PC-3 (cell line): ENCODE data around the gene HTR1D. TPM values are rescaled to one million over a fixed set of nuclear protein-coding genes. Genes with fewer than 3 reads are reported as not detected.

Experiments
- ATAC-seq: fragments of 200-7000 bp; cut with Tn5 transposase; 2 replicates; pipeline ENCODE4 v1.9.1; 2020; ENCODE audit warnings: mild to moderate bottlenecking, moderate library complexity
- BruUV-seq: library from RNA; stranded (reverse); fragments of 400-500 nt; replicated peaks from 2 replicates; lab custom pipeline; 2021; lab: Mats Ljungman, UMichigan
- CTCF ChIA-PET: fragments of 300-600 bp; sonication (Branson Sonifier 250); formaldehyde crosslinking; loops from one replicate; lab custom pipeline; 2022; ENCODE audit warnings: antibody characterized with exemption; lab: Charles Lee
- POLR2A ChIA-PET: fragments of 300-600 bp; sonication (Branson Sonifier 250); formaldehyde crosslinking; loops from one replicate; lab custom pipeline; 2022; ENCODE audit warnings: antibody characterized with exemption; ENCODE audit not compliant: unreplicated experiment; lab: Charles Lee
- DNase-seq: peaks from one replicate; pipeline ENCODE4 v3.0.0-alpha.2; 2015
- H2AFZ ChIP-seq: fragments of 300-600 bp; sonication (generic); 2 replicates; pipeline ENCODE4 v1.6.0; 2016; ENCODE audit warnings: antibody characterized with exemption, low read length
- H3F3A ChIP-seq: fragments of 300-600 bp; sonication (generic); one replicate; pipeline ENCODE4 v1.6.0; 2017; ENCODE audit warnings: antibody characterized with exemption, low read length, control low read depth, mild to moderate bottlenecking; ENCODE audit not compliant: unreplicated experiment
- H3K27ac ChIP-seq: fragments of 300-600 bp; sonication (generic); 2 replicates; pipeline ENCODE4 v1.5.1; 2016; ENCODE audit warnings: mild to moderate bottlenecking, low read length
- H3K27me3 ChIP-seq: fragments of 300-600 bp; sonication (generic); 2 replicates; pipeline ENCODE4 v1.6.1; 2016; ENCODE audit warnings: low read length, mixed read lengths
- H3K36me3 ChIP-seq: fragments of 300-600 bp; sonication (generic); 2 replicates; pipeline ENCODE4 v1.6.1; 2016; ENCODE audit warnings: low read depth, mixed run types, low read length, mixed read lengths
- H3K4me1 ChIP-seq: fragments of 300-600 bp; sonication (generic); 2 replicates; pipeline ENCODE4 v1.5.1; 2016; ENCODE audit warnings: low read length; ENCODE audit not compliant: insufficient read depth
- H3K4me2 ChIP-seq: fragments of 300-600 bp; sonication (generic); 2 replicates; pipeline ENCODE4 v1.6.0; 2016; ENCODE audit warnings: low read length
- H3K4me3 ChIP-seq: fragments of 300-600 bp; sonication (generic); 2 replicates; pipeline ENCODE4 v1.5.1; 2016; ENCODE audit warnings: mild to moderate bottlenecking, low read length, mixed read lengths
- H3K79me2 ChIP-seq: fragments of 300-600 bp; sonication (generic); 2 replicates; pipeline ENCODE4 v1.6.1; 2017; ENCODE audit warnings: low read length, mixed read lengths
- H3K9ac ChIP-seq: fragments of 300-600 bp; sonication (generic); 2 replicates; pipeline ENCODE4 v1.6.0; 2016; ENCODE audit warnings: mild to moderate bottlenecking, low read length
- H3K9me2 ChIP-seq: fragments of 300-600 bp; sonication (generic); replicated peaks from 2 replicates; pipeline ENCODE4 v1.6.1; 2016; ENCODE audit warnings: mixed run types, low read length, mixed read lengths
- H3K9me3 ChIP-seq: fragments of 300-600 bp; sonication (generic); 2 replicates; pipeline ENCODE4 v1.6.1; 2016; ENCODE audit warnings: low read length, mixed read lengths
- H4K20me1 ChIP-seq: fragments of 300-600 bp; sonication (generic); 2 replicates; pipeline ENCODE4 v1.6.1; 2016; ENCODE audit warnings: low read length, mixed read lengths
- CTCF ChIP-seq: fragments of 300-600 bp; sonication (generic); conservative IDR thresholded peaks from 2 replicates; pipeline ENCODE4 v1.5.1; 2017; ENCODE audit warnings: antibody characterized with exemption, low read depth, mild to moderate bottlenecking, low read length
- EZH2 ChIP-seq: fragments of 300-600 bp; sonication (generic); IDR thresholded peaks from one replicate; pipeline ENCODE4 v1.6.1; 2017; ENCODE audit warnings: antibody characterized with exemption, mild to moderate bottlenecking, low read length; ENCODE audit not compliant: unreplicated experiment
- EZH2phosphoT487 ChIP-seq: fragments of 300-600 bp; sonication (generic); IDR thresholded peaks from 2 replicates; pipeline ENCODE4 v1.6.1; 2018; ENCODE audit warnings: mild to moderate bottlenecking, antibody characterized with exemption, low read length, borderline replicate concordance
- intact Hi-C: fragments of 100-400 bp; cut with micrococcal nuclease; formaldehyde crosslinking; loops from 2 replicates; pipeline ENCODE4 v1.9.0; 2023
- total RNA-seq: library from RNA; depleted of rRNA; stranded (reverse); fragments of >200 nt; gene quantifications from 2 replicates; pipeline ENCODE4 v1.2.3, GENCODE V29; 2014

The HTR1D gene
- total RNA-seq, 1 experiment from 2014 or later = 1.3 TPM

GRCh38 chr1:23167353-23168078, 49.8 kb downstream of the HTR1D start:
- intact Hi-C loops = loop anchor here (5.0 kb wide), 1 partner anchor 65 kb away; no protein-coding TSS in a partner anchor
- ChIA-PET CTCF (no interaction called here), POLR2A (interaction anchor here (0.5 to 1.1 kb wide), 2 partner anchors 68 to 79 kb away, joined by 3 to 4 read pairs; no protein-coding TSS in a partner anchor)
- BruUV-seq = no TSS peak
- no peak for TF ChIP-seq EZH2
- no peak for TF ChIP-seq EZH2phosphoT487
- TF ChIP-seq CTCF = no peak
- H3F3A ChIP-seq = no peaks in the 10 kb centered on the region
- peak overlapping the region; percentile 98 for H3K4me3 ChIP-seq
- peak overlapping the region; percentile 79 for H3K4me2 ChIP-seq
- peaks cover 12% of the 10 kb centered on the region; the same call in 1 of the 2 replicates for H3K4me1 ChIP-seq
- ATAC-seq = peak; percentile 39
- H3K79me2 ChIP-seq = peaks cover 58% of the 10 kb centered on the region
- H3K9ac ChIP-seq = peak overlapping the region; percentile 57
- no peak overlapping the region for H3K27ac ChIP-seq
- peaks cover 38% of the 10 kb centered on the region for H4K20me1 ChIP-seq
- H2AFZ ChIP-seq = no peak overlapping the region
- no peaks in the 10 kb centered on the region for H3K36me3 ChIP-seq
- H3K27me3 ChIP-seq = no peaks in the 10 kb centered on the region
- peak; percentile 36 for DNase-seq
- H3K9me2 ChIP-seq = no peaks in the 10 kb centered on the region
- no peaks in the 10 kb centered on the region for H3K9me3 ChIP-seq

GRCh38 chr1:23166854-23167253, 50.4 kb downstream of the HTR1D start:
- DNase-seq (no peak), ATAC-seq (no peak)
- ChIA-PET POLR2A (interaction anchor here (1.1 kb wide), 1 partner anchor 68 kb away, joined by 4 read pairs; no protein-coding TSS in a partner anchor), CTCF (no interaction called here)
- Histone ChIP-seq H3K27ac (no peak overlapping the region), H3K79me2 (peaks cover 64% of the 10 kb centered on the region), H3K4me1 (peaks cover 12% of the 10 kb centered on the region; the same call in 1 of the 2 replicates), H3K4me3 (peak overlapping the region; percentile 98), H3K27me3 (no peaks in the 10 kb centered on the region), H4K20me1 (peaks cover 38% of the 10 kb centered on the region), H3K36me3 (no peaks in the 10 kb centered on the region), H3K9ac (peak overlapping the region; percentile 57), H3F3A (no peaks in the 10 kb centered on the region), H3K4me2 (peak overlapping the region; percentile 79), H3K9me2 (no peaks in the 10 kb centered on the region), H3K9me3 (no peaks in the 10 kb centered on the region), H2AFZ (no peak overlapping the region)
- TSS peak; percentile 23 for BruUV-seq
- no peak for TF ChIP-seq EZH2phosphoT487
- TF ChIP-seq CTCF = no peak
- TF ChIP-seq EZH2 = no peak
- intact Hi-C loops = loop anchor here (5.0 kb wide), 1 partner anchor 65 kb away; no protein-coding TSS in a partner anchor

GRCh38 chr1:23163395-23163794, 53.9 kb downstream of the HTR1D start:
- Histone ChIP-seq H3K79me2 (peaks cover 96% of the 10 kb centered on the region), H3K4me2 (no peak overlapping the region), H2AFZ (no peak overlapping the region), H3K27ac (no peak overlapping the region), H3K9me3 (no peaks in the 10 kb centered on the region), H3K9me2 (no peaks in the 10 kb centered on the region), H3F3A (no peaks in the 10 kb centered on the region), H3K4me3 (no peak overlapping the region), H4K20me1 (peaks cover 51% of the 10 kb centered on the region), H3K9ac (no peak overlapping the region), H3K4me1 (peaks cover 23% of the 10 kb centered on the region; the same call in 1 of the 2 replicates), H3K36me3 (no peaks in the 10 kb centered on the region), H3K27me3 (no peaks in the 10 kb centered on the region)
- CTCF ChIA-PET = no interaction called here
- intact Hi-C loops = no loop called here
- BruUV-seq = no TSS peak
- DNase-seq (no peak), ATAC-seq (no peak)
- no peak for TF ChIP-seq EZH2
- TF ChIP-seq EZH2phosphoT487 = no peak
- no peak for TF ChIP-seq CTCF
- POLR2A ChIA-PET = no interaction called here
